ENCODE results near the gene GRIK4.

Gene GRIK4

GRCh38 chr11:120522736-120523135 lies 11.2 kb downstream of the GRIK4 start:
- no peak overlapping the region for H3K4me3 ChIP-seq (ENCODE audit: low read depth, low read length)

GRCh38 chr11:120523196-120523595 lies 11.6 kb downstream of the GRIK4 start:
- H3K4me3 ChIP-seq (ENCODE audit: low read depth, low read length), result no peak overlapping the region
- DNase-seq (ENCODE audit: low read depth), result no peak

More at GRCh38 chr11:120522736-120523135, 11.2 kb downstream of the GRIK4 start:
- DNase-seq (ENCODE audit: low read depth), result no peak

- no peak for DNase-seq (ENCODE audit: low read depth)
- no peak overlapping the region for H3K4me3 ChIP-seq (ENCODE audit: low read depth, low read length)
Measured at GRCh38 chr11:120524536-120525085, 13.1 kb downstream of the GRIK4 start.

- no peak for DNase-seq (ENCODE audit: low read depth)
- no peak overlapping the region for H3K4me3 ChIP-seq (ENCODE audit: low read depth, low read length)
Measured at GRCh38 chr11:120525261-120526171, 14.0 kb downstream of the GRIK4 start.

- no peak for DNase-seq (ENCODE audit: low read depth)
- H3K4me3 ChIP-seq (ENCODE audit: low read depth, low read length), result no peak overlapping the region
Measured at GRCh38 chr11:120526241-120526640, 14.7 kb downstream of the GRIK4 start.

GRCh38 chr11:120527111-120527761 lies 15.7 kb downstream of the GRIK4 start:
- DNase-seq (ENCODE audit: low read depth), result no peak
- no peak overlapping the region for H3K4me3 ChIP-seq (ENCODE audit: low read depth, low read length)

- no peak for DNase-seq (ENCODE audit: low read depth)
- H3K4me3 ChIP-seq (ENCODE audit: low read depth, low read length), result no peak overlapping the region
Measured at GRCh38 chr11:120528749-120529148, 17.2 kb downstream of the GRIK4 start.

GRCh38 chr11:120529214-120529613 lies 17.7 kb downstream of the GRIK4 start:
- DNase-seq (ENCODE audit: low read depth), result no peak
- H3K4me3 ChIP-seq (ENCODE audit: low read depth, low read length), result no peak overlapping the region

- H3K4me3 ChIP-seq (ENCODE audit: low read depth, low read length), result no peak overlapping the region
- no peak for DNase-seq (ENCODE audit: low read depth)
Measured at GRCh38 chr11:120529911-120530310, 18.4 kb downstream of the GRIK4 start.

- no peak overlapping the region for H3K4me3 ChIP-seq (ENCODE audit: low read depth, low read length)
- DNase-seq (ENCODE audit: low read depth), result no peak
Measured at GRCh38 chr11:120532082-120532831, 20.7 kb downstream of the GRIK4 start.

- H3K4me3 ChIP-seq (ENCODE audit: low read depth, low read length), result no peak overlapping the region
- DNase-seq (ENCODE audit: low read depth), result no peak
Measured at GRCh38 chr11:120532832-120533196, 21.3 kb downstream of the GRIK4 start.

- H3K4me3 ChIP-seq (ENCODE audit: low read depth, low read length), result no peak overlapping the region
- no peak for DNase-seq (ENCODE audit: low read depth)
Measured at GRCh38 chr11:120536091-120536796, 24.7 kb downstream of the GRIK4 start.

GRCh38 chr11:120536797-120537169 lies 25.2 kb downstream of the GRIK4 start:
- H3K4me3 ChIP-seq (ENCODE audit: low read depth, low read length), result no peak overlapping the region

GRCh38 chr11:120537996-120538395 lies 26.4 kb downstream of the GRIK4 start:
- DNase-seq (ENCODE audit: low read depth), result no peak

More at GRCh38 chr11:120536797-120537169, 25.2 kb downstream of the GRIK4 start:
- no peak for DNase-seq (ENCODE audit: low read depth)

GRCh38 chr11:120538707-120539106 lies 27.2 kb downstream of the GRIK4 start:
- no peak for DNase-seq (ENCODE audit: low read depth)
- no peak overlapping the region for H3K4me3 ChIP-seq (ENCODE audit: low read depth, low read length)

More at GRCh38 chr11:120537996-120538395, 26.4 kb downstream of the GRIK4 start:
- no peak overlapping the region for H3K4me3 ChIP-seq (ENCODE audit: low read depth, low read length)

- no peak overlapping the region for H3K4me3 ChIP-seq (ENCODE audit: low read depth, low read length)
- DNase-seq (ENCODE audit: low read depth), result no peak
Measured at GRCh38 chr11:120539667-120540369, 28.3 kb downstream of the GRIK4 start.

GRCh38 chr11:120540744-120541465 lies 29.4 kb downstream of the GRIK4 start:
- DNase-seq (ENCODE audit: low read depth), result no peak

More at GRCh38 chr11:120540744-120541465, 29.4 kb downstream of the GRIK4 start:
- H3K4me3 ChIP-seq (ENCODE audit: low read depth, low read length), result no peak overlapping the region

Measured in skeletal muscle cell (primary cell).